GM12892 (cell line): Measurements from ENCODE around the gene C12orf50. TPM values are rescaled to one million over a fixed set of nuclear protein-coding genes. Genes with fewer than 3 reads are reported as not detected.

ENCODE experiments used
- DNase-seq: peaks from one replicate; pipeline ENCODE4 v3.0.0; 2011; ENCODE audit not compliant: insufficient read length
- FAIRE-seq: peaks from 2 replicates; lab custom pipeline; 2011; peaks lifted over from hg19 to GRCh38; lab: Jason Lieb, UNC
- POLR2A ChIP-seq: IDR thresholded peaks from 2 replicates; pipeline ENCODE4 v1.6.1; 2011; ENCODE audit warnings: low read depth, low read length, control low read depth
- POLR2AphosphoS5 ChIP-seq: IDR thresholded peaks from 2 replicates; pipeline ENCODE4 v1.6.1; 2011; ENCODE audit warnings: low read depth, low read length, control low read depth
- TAF1 ChIP-seq: IDR thresholded peaks from 2 replicates; pipeline ENCODE4 v1.6.1; 2011; ENCODE audit warnings: low read depth, mild to moderate bottlenecking, control low read depth, low read length, borderline replicate concordance
- polyA plus RNA-seq: library from polyadenylated mRNA; unstranded; fragments of >200 nt; gene quantifications from one replicate; pipeline ENCODE4 v1.2.1, GENCODE V29; 2012; ENCODE audit warnings: missing spikeins, inconsistent platforms; ENCODE audit not compliant: missing spikeins

Gene C12orf50
- not detected for polyA plus RNA-seq

GRCh38 chr12:88029093-88029665, at the start of gene C12orf50:
Gene C12orf50, minus strand, starts transcription at chr12:88029401. Its CDS starts 2,439 bp downstream, at chr12:88026962.
- no peak for TF ChIP-seq POLR2A
- TF ChIP-seq TAF1 = no peak
- no peak for TF ChIP-seq POLR2AphosphoS5
- DNase-seq (no peak), FAIRE-seq (no peak)

- FAIRE-seq = no peak
- TF ChIP-seq TAF1 (no peak), POLR2A (no peak), POLR2AphosphoS5 (no peak)
- no peak for DNase-seq
Observed at GRCh38 chr12:88067301-88067700, 38.1 kb upstream of the C12orf50 start.

- TF ChIP-seq POLR2AphosphoS5 (no peak), TAF1 (no peak), POLR2A (no peak)
- FAIRE-seq = no peak
- DNase-seq = peak; percentile 3
Observed at GRCh38 chr12:88063375-88063774, 34.2 kb upstream of the C12orf50 start.

GRCh38 chr12:88062474-88062873, 33.3 kb upstream of the C12orf50 start:
- FAIRE-seq (peak; percentile 21), DNase-seq (no peak)
- TF ChIP-seq TAF1 = no peak
- no peak for TF ChIP-seq POLR2A
- no peak for TF ChIP-seq POLR2AphosphoS5

- DNase-seq (no peak), FAIRE-seq (no peak)
- TF ChIP-seq POLR2A (no peak), TAF1 (no peak), POLR2AphosphoS5 (no peak)
Observed at GRCh38 chr12:88058719-88059077, 29.5 kb upstream of the C12orf50 start.

GRCh38 chr12:88057994-88058718, 29.0 kb upstream of the C12orf50 start:
- DNase-seq (no peak), FAIRE-seq (no peak)
- no peak for TF ChIP-seq POLR2AphosphoS5
- no peak for TF ChIP-seq TAF1
- TF ChIP-seq POLR2A = no peak

- DNase-seq = no peak
- FAIRE-seq = no peak
- TF ChIP-seq TAF1 = no peak
- no peak for TF ChIP-seq POLR2A
- TF ChIP-seq POLR2AphosphoS5 = no peak
Observed at GRCh38 chr12:88056571-88056970, 27.4 kb upstream of the C12orf50 start.

GRCh38 chr12:88052686-88053085, 23.5 kb upstream of the C12orf50 start:
- DNase-seq (no peak), FAIRE-seq (no peak)
- TF ChIP-seq TAF1 (no peak), POLR2A (no peak), POLR2AphosphoS5 (no peak)

GRCh38 chr12:88044035-88044434, 14.8 kb upstream of the C12orf50 start:
- DNase-seq (no peak), FAIRE-seq (no peak)
- TF ChIP-seq TAF1 (no peak), POLR2A (no peak), POLR2AphosphoS5 (no peak)

- no peak for TF ChIP-seq POLR2AphosphoS5
- TF ChIP-seq TAF1 = no peak
- no peak for TF ChIP-seq POLR2A
- FAIRE-seq = no peak
- DNase-seq = no peak
Observed at GRCh38 chr12:88037770-88038169, 8.6 kb upstream of the C12orf50 start.

GRCh38 chr12:88036353-88036965, 7.3 kb upstream of the C12orf50 start:
- FAIRE-seq = peak; percentile 74
- no peak for DNase-seq
- TF ChIP-seq POLR2AphosphoS5 (no peak), POLR2A (no peak), TAF1 (no peak)

GRCh38 chr12:88035907-88036289, 6.7 kb upstream of the C12orf50 start:
- TF ChIP-seq POLR2AphosphoS5 (no peak), POLR2A (no peak), TAF1 (no peak)

More at GRCh38 chr12:88035907-88036289, 6.7 kb upstream of the C12orf50 start:
- FAIRE-seq (peak; percentile 78), DNase-seq (no peak)
